ENCODE data around the gene MAN1A1.
"Not testable (repeated sequence)": the region's sequence is repeated elsewhere in the genome, so short reads cannot be mapped to it uniquely, and the experiment has no call there.

MAN1A1 gene

GRCh38 chr6:119299694-119300093 lies 49.9 kb downstream of the MAN1A1 start:
- no peak for DNase-seq

- no peak for DNase-seq
Measured at GRCh38 chr6:119297049-119297448, 52.5 kb downstream of the MAN1A1 start.

- no peak for DNase-seq
Measured at GRCh38 chr6:119296036-119297035, 53.2 kb downstream of the MAN1A1 start.

GRCh38 chr6:119294984-119295383 lies 54.6 kb downstream of the MAN1A1 start:
- no peak for DNase-seq

- DNase-seq: not testable (repeated sequence)
Measured at GRCh38 chr6:119291060-119291459, 58.5 kb downstream of the MAN1A1 start.

- no peak for DNase-seq
Measured at GRCh38 chr6:119290306-119290705, 59.3 kb downstream of the MAN1A1 start.

GRCh38 chr6:119289651-119290050 lies 59.9 kb downstream of the MAN1A1 start:
- no peak for DNase-seq

- DNase-seq: no peak
Measured at GRCh38 chr6:119285908-119286625, 63.5 kb downstream of the MAN1A1 start.

- no peak for DNase-seq
Measured at GRCh38 chr6:119284861-119285521, 64.6 kb downstream of the MAN1A1 start.

- DNase-seq: no peak
Measured at GRCh38 chr6:119283979-119284545, 65.5 kb downstream of the MAN1A1 start.

- DNase-seq: no peak
Measured at GRCh38 chr6:119283214-119283613, 66.3 kb downstream of the MAN1A1 start.

- DNase-seq: no peak
Measured at GRCh38 chr6:119280668-119281067, 68.9 kb downstream of the MAN1A1 start.

- DNase-seq: no peak
Measured at GRCh38 chr6:119280080-119280479, 69.5 kb downstream of the MAN1A1 start.

GRCh38 chr6:119278625-119279024 lies 70.9 kb downstream of the MAN1A1 start:
- DNase-seq: no peak

GRCh38 chr6:119277052-119277451 lies 72.5 kb downstream of the MAN1A1 start:
- no peak for DNase-seq

GRCh38 chr6:119276211-119276610 lies 73.3 kb downstream of the MAN1A1 start:
- no peak for DNase-seq

GRCh38 chr6:119274197-119274595 lies 75.4 kb downstream of the MAN1A1 start:
- no peak for DNase-seq

GRCh38 chr6:119273272-119274196 lies 76.0 kb downstream of the MAN1A1 start:
- DNase-seq: no peak

- DNase-seq: no peak
Measured at GRCh38 chr6:119270545-119270944, 79.0 kb downstream of the MAN1A1 start.

GRCh38 chr6:119269266-119270103 lies 80.1 kb downstream of the MAN1A1 start:
- no peak for DNase-seq

Measured in activated effector memory CD4-positive, alpha-beta T cell treated with anti-CD3 and anti-CD28 coated beads, Interleukin-2, amount 50 U/mL, for 16 hours (primary cell).